EH (cell line): Measurements from ENCODE around the gene CDRT4.
A peak's percentile ranks its signal among the peaks of the same experiment; 100 is the strongest.

ENCODE experiments used
- DNase-seq: peaks from one replicate; pipeline ENCODE4 v3.0.0-alpha.2; 2015; ENCODE audit warnings: low read depth

The CDRT4 gene

GRCh38 chr17:15492791-15493692 is 25.6 kb upstream of the CDRT4 start:
- peak; percentile 31 for DNase-seq

- DNase-seq, result no peak
Observed at GRCh38 chr17:15492186-15492585, 24.8 kb upstream of the CDRT4 start.

DNA sequence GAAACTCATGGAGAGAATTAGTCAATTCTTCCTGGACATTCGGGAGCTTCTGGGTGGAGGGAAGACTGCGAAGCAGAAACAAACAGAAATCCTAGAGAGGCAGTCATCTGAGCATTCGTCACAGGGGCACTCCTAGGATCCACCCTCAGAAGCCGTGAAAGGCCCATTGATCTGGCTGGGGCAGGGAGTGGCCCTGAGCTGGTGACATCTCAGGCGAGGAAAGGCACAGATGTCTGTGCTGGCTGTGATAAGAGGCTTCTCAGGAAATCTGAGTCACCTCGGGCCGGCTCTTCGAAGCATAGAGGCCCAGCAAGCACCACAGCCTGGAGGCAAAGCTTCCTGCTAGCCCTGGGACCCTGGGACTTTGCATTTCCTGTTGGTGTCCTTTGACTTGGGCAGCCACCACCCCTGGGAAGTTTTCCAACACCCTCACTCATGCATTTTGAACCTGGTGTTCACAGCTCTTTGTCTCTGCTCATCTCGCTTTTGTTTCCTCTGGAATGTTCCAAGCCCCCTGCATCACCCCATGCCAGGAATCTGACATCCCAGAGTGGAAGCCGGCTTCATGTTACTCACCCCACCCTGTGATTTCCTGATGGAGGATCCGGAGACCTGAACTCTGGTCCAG is 23.3 kb upstream of the CDRT4 start:
- peak; percentile 92 for DNase-seq

GRCh38 chr17:15488557-15488956 is 21.1 kb upstream of the CDRT4 start:
- no peak for DNase-seq

- DNase-seq, result no peak
Observed at GRCh38 chr17:15485045-15485444, 17.6 kb upstream of the CDRT4 start.

- no peak for DNase-seq
Observed at GRCh38 chr17:15483431-15483830, 16.0 kb upstream of the CDRT4 start.

- DNase-seq, result no peak
Observed at GRCh38 chr17:15482476-15482875, 15.1 kb upstream of the CDRT4 start.

- no peak for DNase-seq
Observed at GRCh38 chr17:15481481-15481880, 14.1 kb upstream of the CDRT4 start.

DNA sequence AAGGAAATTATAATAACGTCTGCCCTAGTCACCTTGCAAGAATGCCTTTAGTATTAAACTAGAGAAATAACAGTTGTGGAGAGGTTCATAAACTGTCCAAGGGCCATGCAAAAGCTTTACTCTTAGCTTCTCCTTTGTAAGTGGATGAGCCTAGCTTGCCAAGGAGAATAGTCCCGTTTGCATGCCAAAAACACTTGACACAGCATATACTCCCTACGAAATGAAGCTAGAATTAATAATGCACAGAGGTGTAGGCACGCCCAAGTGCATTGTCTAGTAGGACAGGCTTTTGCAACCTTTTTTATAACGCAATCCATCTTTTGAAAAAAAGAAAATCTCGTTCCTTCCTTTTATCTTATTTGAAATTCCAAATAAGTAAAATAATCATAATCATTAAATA is 12.8 kb upstream of the CDRT4 start:
- no peak for DNase-seq

- DNase-seq, result peak; percentile 62
Observed at GRCh38 chr17:15479703-15480102, 12.3 kb upstream of the CDRT4 start.

- DNase-seq, result no peak
Observed at GRCh38 chr17:15478845-15479244, 11.4 kb upstream of the CDRT4 start.

DNA sequence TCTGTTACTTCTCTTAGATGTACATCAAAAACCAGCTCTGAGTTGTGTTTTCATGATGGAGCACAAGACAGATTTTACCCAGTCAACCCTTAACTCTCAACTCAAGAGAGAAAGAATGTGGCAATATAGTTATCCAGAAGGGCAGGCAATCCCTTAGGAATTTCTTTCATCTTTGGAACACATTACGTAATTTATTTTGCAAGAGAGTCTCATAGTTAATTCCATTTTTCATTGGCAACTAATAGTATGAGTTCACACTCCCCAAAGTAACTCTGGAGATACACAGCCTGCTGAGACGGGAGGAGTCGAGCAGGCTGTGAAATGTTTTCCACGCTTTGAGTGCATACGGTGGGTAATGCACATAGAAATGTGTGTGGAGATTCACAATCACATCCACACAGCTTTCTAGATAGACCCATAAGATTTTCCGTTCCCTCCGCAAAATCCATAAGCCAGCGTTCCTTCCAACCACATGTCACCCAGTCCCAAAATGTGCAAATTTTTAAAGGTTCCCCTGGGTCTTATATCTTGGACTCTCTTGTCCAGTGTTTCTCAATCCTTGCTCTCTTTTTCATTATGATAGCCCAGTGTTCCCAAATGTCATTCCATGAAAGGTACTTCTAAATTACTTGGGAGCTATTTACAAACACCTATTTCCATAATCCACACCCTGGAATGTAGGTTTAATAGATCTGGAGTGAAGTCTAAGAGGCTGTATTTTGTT is 8.4 kb upstream of the CDRT4 start:
- peak; percentile 57 for DNase-seq

DNA sequence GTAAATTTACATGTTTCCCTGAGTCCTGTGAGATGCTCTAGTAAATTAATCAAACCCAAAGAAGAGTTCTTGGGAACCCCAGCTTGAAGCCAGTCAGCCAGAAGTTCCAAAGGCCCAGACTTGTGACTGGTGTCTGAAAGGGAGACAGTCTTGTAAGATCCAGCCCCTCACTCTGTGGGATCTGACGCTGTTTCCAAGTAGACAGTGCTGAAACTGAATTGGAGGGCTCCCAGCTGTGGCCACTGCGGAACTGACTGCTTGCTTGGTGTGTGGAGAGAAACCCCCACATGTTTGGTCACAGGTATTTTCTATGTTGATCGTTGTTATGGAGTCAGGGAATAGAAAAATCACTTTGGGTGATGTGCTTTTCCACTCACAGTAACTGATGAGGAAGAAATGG is 5.5 kb upstream of the CDRT4 start:
- DNase-seq, result no peak

DNA sequence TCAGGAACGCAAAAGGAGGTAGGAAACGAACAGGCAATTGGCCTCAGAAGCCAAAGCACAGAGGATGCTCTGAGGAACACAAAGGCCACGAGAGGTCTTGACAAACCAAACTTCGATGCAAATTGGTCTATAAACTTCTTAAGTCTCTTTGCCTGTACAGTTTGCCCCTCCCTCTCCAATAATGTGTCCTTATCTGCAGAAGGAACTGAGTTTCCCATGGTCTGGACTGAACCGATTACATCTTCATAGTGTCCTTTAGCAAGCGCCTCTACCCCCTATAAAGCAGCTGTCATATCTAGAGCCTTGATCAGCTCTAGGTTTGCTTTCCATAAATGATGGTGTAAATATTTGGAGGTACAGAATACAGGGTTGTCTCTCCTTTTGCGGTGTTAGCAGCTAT is 3.1 kb upstream of the CDRT4 start:
- DNase-seq, result no peak

GRCh38 chr17:15469260-15469659 is 1.8 kb upstream of the CDRT4 start:
- peak; percentile 45 for DNase-seq

DNA sequence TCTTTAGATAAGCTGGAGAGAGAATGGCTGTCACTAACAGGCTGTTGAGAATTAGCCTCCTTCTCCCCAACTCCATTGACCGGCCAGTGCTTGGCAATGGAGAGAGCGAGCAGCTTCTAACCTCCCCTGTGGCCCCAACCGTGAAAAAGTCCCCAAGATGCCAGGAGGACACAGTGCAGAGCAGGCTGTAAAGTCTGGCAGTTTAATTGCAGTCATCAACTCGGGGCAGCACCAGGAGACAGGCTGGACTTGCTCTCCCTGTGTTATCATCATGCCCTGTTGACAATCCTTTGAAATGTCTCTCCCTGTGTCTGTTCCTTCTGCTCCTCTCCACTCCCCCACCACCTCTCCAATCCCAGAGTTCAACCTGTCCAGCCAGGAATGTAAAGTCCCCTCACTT is 705 bp upstream of the CDRT4 start:
- DNase-seq, result no peak

- DNase-seq, result no peak
Observed at GRCh38 chr17:15466131-15466530, 1.3 kb downstream of the CDRT4 start.

GRCh38 chr17:15465045-15465701 is 2.2 kb downstream of the CDRT4 start:
- DNase-seq, result no peak

DNA sequence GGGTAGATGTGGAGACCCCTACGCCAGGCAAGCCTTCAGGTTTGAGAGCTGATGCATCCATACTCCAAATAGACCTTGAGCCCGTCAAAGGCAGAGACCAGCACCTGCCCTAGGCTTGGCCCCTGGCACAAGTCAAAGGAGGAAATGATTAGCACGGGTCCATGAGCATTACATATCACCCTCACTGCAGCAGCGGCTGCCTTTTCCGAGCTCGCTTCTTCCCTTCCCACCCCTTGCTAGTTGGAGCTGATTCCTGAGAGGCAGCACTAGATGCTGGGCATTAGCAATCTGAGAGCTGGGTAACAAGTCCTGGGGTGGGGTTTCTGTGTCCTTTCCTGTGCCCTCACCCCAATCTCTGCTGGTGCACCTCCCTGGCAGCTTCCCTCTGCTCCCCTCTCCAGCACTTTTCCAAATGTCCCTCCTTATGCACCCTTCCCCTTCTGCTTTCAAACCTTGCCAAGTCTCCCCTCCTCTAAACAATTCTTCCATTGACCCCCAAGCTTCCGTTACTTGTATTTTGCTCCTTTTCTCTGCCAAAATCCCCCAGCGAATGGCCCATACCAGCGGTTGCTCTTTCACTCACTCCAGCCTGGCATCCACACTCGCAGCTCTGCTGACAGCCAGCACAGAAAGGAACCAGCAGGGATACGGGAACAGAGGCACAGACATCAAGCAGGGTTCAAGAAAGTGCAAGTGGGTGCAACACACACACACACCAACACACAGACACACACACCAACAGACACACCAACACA is 3.0 kb downstream of the CDRT4 start:
- no peak for DNase-seq

DNA sequence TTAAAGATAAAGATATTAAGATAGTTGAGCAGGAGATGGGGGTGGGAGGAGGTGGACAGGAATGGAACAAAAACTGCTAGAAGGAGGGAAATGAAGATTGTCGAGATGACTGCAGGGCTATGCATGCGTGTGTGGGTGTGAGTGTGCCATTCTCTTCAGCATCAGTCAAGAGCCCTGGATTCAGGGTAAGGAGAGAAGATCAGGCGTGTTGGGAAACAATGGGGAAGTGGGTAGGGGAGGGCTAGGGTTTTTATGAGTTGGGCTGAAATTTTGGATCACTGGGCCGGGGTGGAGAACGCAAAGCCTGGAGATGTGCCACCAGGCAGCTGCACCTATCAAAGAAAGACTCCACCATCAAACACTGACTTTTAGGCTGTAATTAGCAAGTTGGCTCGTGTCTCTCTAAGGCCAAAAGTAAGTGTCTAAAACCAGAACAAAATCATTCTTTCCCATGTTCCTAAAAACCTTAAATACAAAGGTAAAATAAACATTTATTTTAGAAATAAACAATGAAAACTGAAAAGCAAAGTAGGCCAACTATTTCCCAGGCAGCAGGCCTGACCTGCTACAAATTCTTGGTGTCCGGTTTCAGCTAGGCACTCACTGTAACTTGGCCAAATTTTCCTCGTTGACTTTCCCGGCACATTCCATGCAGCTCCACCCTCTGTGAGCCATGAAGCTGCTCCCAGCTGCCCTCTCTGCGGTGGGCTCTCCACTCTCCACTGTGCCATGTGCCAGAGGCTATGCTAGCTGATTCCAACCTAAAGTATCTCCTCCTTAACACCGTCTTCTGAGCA is 4.2 kb downstream of the CDRT4 start:
- peak; percentile 93 for DNase-seq

DNA sequence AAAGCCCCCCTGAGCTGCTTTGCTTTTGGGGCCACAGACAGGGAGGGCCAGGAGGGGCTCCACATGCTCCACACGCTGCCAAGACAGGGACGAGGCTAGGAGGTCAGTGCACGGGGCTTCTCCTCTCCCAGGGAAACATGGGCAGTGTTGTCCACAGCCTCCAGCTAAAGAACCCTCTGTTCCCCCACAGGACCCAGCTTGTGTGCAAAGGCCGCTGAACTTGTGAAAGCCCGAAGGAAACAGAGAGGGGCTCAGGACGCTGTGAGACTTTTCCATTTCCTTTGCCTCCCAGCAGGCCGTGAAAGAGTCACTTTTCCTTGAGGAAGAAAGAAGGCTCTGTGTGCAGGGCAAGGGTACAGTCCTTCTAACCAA is 9.7 kb downstream of the CDRT4 start:
- DNase-seq, result no peak
